ENCODE data around the gene RBM25.
"Not testable (repeated sequence)": the region's sequence is repeated elsewhere in the genome, so short reads cannot be mapped to it uniquely, and the experiment has no call there.

RBM25 gene

DNA sequence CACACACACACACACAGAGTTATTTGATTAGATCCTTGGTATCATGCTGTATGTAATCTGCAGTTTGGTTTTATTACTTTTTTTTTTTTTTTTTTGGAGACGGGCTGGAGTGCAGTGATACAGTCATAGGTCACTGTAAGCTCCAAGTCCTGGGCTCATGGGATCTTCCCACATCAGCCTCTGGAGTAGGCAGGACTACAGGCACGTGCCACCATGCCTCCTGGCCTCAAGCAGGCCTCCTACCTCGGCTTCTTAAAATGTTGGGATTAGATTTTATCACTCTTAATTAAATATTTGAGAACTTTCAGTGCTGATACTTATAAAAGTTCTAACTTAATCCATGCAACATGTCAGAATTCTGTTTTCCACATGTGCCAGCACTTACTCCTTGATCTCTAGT lies 46.7 kb downstream of the RBM25 start:
- DNase-seq: no peak

DNA sequence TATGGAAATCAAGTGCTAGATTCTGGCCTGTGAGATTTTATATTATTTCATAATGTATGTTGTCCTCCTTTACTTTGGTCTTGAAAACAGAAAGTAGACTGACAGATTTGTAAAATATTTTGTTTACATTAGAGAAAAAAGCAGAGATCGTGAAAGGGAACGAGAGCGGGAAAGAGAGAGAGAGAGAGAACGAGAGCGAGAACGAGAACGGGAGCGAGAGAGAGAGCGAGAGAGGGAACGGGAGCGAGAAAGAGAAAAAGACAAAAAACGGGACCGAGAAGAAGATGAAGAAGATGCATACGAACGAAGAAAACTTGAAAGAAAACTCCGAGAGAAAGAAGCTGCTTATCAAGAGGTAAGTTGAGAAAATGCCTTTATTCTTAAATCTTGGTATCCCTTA lies 47.4 kb downstream of the RBM25 start:
- DNase-seq: no peak

DNA sequence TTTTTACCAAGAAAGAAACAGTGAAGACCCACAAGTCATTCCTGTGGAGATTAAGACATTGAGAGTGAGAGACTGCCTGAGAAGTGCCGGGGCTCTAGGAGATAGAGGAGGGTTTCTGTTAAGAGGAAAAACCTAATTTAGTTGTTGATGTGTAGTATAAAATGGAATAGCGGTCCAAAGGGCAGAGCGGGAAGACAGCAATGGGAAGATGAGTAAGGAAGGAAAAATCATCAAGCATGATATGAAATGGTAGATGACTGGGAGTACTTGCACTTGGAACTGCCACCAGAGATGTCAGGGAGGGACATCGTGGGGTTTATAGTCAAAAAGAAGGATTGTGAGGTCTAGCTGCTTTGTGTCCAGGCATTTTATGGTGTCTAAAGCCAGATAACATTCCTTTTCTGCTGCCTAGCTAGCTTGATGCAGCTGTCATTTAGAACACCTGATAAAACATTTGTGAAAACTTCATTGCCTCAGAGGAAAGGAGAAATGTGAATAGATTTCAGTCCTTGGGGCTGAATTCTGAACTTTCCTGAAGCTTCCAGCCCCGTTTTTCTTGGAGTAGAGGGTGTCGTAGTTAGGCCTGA lies 57.8 kb downstream of the RBM25 start:
- DNase-seq: no peak

DNA sequence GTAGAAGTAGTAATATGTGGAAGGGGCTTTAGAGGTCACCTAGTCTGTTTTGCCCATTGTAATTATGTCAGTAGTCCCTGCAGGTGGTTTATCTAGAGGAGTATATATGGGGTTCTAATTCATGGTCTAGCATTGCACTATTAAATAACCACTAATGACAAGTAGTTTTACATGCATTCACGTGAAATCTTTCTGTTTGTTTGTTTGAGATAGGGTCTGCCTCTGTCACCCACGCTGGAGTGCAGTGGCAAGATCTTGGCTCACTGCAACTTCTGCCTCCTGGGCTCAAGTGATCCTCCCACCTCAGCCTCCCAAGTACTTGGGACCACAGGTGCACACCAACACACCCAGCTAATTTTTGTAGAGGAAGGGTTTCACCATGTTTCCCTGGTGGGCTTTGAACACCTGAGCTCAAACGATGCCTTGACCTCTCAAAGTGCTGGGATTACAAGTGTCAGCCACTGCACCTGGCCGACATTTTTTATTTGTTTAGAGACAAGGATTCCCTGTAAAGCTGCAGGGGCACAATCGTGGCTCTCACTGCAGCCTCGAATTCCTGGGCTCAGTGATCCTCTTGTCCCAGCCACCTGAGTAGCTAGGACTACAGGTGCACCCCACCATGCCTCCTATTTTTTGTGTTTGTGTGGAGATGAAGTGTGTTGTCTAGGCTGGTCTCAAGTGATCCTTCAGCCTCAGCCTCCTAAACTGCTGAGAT lies 66.0 kb downstream of the RBM25 start:
- DNase-seq: no peak

DNA sequence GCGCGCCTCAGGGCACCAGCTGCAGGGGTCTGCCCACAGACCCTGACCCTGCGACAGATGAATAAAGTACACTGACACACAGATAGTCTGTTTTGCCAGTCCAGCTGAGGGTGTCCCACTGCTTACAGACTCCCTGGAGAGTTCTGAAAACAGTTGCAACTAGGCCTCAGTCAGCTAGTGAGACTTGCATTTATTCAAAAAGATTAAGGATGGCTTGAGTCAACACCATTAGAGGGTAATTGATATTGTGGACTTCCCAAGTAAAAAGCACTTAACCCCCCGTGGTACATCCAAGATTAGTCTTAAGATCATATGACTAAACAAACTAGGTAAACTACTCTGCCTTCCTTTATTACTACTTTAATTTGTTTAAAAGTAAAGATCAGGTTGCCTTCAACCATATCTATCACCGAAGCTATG lies 66.8 kb downstream of the RBM25 start:
- no peak for DNase-seq

DNA sequence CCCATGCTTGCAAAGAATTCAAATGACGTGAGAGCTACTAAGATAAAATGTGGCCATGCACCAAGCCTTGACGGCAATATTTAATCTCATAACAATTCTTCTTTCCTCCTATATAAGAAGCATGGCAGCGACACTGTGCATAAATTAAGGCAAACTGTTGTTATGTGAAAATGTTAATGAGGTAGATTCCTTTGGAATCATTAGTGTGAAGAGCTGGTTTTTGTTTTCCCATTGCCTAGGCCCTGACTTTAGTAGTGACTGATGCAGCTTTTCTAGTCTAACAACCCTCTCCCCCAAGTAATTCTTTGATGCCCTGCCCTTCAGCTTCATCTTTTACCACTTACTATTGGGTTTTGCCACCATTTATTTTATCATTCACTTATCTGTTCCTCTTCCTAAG lies 67.4 kb downstream of the RBM25 start:
- no peak for DNase-seq

DNA sequence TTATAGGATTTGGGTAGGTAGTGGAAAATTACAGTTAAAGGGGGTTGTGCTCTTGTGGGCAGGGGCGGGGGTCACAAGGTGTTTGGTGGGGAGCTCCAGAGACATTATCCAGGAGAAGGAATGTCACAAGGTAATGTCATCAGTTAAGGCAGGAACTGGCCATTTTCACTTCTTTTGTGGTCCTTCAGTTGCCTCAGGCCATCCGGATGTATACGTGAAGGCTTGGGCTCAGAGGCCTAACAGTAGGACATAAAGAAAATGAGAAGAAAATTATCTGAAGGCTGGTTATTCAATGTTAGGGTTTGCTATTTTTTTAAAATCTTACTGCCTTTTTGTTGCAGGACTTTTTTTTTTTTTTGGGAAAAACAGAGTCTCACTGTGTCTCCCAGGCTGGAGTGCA lies 75.5 kb downstream of the RBM25 start:
- DNase-seq: no peak

DNA sequence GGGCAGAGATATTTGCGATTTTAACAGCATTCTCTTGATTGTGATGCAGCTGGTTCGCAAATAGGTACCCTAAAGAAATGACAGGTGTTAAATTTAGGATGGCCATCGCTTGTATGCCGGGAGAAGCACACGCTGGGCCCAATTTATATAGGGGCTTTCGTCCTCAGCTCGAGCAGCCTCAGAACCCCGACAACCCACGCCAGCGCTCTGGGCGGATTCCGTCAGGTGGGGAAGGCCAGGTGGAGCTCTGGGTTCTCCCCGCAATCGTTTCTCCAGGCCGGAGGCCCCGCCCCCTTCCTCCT lies 77.7 kb downstream of the RBM25 start:
- DNase-seq: no peak

DNA sequence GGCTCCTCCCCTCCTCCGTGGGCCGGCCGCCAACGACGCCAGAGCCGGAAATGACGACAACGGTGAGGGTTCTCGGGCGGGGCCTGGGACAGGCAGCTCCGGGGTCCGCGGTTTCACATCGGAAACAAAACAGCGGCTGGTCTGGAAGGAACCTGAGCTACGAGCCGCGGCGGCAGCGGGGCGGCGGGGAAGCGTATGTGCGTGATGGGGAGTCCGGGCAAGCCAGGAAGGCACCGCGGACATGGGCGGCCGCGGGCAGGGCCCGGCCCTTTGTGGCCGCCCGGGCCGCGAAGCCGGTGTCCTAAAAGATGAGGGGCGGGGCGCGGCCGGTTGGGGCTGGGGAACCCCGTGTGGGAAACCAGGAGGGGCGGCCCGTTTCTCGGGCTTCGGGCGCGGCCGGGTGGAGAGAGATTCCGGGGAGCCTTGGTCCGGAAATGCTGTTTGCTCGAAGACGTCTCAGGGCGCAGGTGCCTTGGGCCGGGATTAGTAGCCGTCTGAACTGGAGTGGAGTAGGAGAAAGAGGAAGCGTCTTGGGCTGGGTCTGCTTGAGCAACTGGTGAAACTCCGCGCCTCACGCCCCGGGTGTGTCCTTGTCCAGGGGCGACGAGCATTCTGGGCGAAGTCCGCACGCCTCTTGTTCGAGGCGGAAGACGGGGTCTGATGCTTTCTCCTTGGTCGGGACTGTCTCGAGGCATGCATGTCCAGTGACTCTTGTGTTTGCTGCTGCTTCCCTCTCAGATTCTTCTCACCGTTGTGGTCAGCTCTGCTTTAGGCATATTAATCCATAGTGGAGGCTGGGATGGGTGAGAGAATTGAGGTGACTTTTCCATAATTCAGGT lies 78.3 kb downstream of the RBM25 start, which contains the start of gene PSEN1:
TSS of gene PSEN1 (plus strand) at position 121 of the 839 bp plus-strand sequence. CDS start 11,513 bp downstream, outside the sequence.
- DNase-seq: peak; percentile 99

DNA sequence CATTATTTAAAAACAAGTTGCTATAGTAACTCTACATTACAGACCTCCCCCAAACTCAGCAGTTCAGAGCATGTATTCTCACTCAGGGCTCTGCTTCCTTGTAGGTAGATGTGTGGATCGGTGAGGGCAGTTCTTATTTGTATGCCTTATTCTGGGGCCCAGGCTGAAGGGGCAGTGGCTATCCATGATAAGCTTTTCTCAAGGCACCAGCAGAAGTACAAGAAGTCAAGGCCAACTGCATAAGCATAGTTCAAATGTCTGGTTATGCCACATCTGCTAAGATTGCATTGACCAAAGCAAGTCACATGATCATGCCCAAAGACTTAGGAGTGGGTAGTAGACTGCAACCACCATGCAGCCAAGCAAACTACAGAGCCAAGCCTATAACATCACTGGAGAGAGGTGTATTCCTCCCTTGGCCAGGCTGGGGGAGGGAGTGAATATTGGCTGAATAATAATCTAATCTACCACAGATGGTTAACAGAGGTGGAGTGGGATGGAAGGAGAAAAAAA lies 82.5 kb downstream of the RBM25 start:
- no peak for DNase-seq

DNA sequence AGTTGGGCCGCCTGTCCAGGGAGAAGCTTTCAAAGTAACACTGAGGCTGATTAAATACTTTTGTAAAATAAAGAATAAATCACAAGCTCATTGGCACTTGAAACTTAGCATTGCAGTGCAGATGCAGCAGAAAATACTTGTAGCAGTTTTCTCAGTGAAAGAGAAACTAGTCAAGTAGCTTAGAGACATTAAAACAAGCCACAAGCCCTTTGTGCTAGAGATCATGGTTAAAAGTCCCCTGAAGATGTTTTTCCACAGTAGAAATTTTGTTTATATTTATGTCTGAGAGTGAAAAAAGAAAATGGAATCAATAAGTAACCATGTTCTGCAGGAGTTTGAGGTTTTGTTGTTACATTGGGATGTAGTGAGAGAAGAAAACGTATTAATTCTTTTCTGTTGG lies 83.9 kb downstream of the RBM25 start:
- no peak for DNase-seq

DNA sequence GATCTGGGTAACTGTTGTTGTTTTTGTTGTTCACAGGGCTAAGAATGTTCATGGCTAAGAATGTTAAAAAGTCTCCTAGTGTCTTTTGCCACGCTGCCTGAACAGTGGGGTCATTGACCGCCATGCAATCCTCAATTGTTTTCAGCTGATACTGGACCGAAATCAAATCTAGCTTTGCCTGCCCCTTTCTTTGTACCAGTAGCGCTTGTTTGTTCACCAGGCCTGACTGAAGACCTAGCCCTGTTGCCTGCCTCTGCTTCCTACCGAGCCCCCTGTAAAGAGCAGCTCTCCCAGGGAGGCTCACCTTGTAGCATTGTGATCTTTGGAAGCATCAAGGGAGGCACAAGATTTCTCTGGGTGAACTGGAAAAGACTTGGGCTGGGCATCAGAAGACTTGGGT lies 84.7 kb downstream of the RBM25 start:
- DNase-seq: no peak

DNA sequence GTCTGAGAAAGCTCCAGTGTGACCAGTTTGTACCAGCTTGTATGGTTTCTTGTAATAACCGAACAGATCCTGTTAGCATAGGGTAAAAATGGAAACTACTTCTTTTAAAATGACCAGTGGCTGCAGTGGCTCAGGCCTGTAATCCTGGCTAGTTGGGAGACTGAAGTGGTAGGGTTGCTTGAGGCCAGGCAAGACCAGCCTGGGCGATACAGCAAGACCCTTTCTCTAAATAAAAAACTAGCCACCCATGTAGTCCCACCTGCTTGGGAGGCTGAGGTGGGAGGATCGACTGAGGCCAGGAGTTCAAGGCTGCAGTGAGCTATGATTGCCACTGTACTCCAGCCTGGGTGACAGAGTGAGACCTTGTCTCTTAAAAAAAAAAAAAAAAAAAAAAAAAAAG lies 85.3 kb downstream of the RBM25 start:
- DNase-seq: no peak

DNA sequence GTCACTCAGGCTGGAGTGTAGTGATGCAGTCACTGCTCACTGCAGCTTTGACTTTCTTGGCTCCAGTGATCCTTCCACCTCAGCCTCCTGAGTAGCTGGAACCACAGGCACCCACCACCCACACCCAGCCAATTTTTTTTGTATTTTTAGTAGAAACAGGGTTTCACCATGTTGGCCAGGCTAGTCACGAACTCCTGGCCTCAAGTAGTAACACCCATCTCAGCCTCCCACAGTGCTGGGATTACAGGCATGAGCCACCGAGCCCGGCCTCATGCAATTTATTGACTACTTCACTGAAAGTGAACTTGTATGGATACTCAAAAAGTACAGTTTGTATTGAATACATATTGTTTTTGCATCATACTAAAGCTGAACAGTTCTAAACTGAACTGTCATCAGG lies 87.0 kb downstream of the RBM25 start:
- no peak for DNase-seq

DNA sequence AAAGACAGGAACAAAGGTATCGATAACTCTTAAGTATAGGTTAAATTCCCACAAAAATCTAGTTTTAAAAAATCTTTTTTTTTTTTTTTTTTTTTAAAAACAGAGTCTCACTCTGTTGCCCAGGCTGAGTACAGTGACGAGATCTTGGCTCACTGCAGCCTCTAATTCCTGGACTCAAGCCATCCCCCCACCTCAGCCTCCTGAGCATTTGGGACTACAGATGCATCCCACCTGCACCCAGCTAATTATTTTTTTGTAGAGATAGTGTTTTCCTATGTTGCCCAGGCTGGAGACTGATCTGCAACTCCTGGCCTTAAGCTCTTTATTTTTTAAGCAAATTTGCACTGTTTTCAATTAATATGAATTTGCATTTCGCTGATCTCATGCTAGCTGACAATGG lies 87.8 kb downstream of the RBM25 start:
- DNase-seq: no peak

DNA sequence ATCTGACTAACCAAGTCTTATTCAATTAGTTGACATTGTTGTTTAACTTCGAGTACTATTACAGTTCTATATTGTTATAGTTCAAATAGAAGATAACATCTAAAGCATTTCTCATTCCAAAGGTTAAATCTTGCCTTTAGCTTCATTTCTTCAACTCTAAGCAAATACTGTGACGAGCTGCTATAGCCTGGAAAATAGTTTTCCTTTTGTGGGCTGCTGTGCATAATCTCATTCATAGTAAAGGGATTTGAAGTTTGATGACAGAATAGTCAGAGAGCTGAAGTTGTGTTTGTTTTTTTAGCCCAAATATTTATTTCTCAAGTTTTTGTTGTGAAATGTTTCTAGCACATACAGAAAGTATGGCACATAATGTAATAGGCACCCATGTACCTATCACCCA lies 91.4 kb downstream of the RBM25 start:
- no peak for DNase-seq

DNA sequence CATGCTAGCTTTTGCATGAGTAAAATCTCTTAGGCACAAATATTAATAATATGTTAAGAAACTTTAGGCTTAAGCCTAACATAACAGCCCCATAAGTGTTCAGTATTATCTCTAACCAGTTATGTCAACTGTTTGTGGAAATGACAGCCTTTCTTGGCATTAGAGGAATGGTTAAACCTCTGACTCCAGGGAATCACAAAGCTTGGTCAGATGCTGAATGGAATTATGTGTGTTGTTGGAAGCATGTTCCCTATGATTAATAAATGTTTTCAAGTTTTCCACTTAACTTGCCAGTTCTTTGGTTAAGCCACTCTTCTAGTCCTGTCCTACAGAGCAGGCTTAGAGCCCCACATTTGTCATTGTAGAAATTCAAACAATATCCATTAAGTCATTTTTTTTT lies 94.9 kb downstream of the RBM25 start:
- DNase-seq: no peak

DNA sequence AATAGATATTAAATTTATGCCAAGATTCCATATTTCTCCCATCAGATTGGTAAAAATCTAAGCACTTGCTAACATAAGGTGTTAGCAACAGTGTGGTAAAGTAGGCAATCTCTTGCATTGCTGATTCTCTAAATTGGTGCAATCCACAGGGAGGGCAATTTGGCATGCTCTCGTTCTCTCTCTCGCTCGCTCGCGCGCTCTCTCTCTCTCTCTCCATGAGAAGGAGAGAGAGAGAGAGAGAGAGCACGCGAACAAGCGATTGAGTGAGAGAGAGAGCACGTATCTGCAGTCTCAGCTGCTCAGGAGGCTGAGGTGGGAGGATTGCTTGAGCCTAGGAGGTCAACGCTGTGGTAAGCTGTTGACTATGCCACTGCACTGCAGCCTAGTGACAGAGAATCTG lies 103.9 kb downstream of the RBM25 start:
- DNase-seq: no peak

DNA sequence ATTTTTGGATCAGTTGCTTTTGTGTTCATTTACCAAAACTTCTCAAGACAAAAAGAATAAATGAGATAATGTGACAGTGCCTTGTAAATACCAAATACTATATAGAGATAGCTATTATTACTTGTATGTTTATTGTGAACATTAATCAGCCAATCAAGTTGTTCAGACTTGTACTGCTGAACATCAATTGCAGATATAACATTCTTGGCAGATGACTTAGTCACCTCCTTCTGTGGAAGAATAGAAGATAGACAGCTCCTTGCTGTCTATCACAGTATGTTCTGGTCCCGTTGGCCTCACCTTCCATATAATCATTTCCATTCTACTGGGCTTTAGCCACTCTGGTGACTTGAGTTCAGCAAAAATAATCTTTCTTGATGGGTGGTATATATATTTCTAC lies 108.1 kb downstream of the RBM25 start:
- no peak for DNase-seq

DNA sequence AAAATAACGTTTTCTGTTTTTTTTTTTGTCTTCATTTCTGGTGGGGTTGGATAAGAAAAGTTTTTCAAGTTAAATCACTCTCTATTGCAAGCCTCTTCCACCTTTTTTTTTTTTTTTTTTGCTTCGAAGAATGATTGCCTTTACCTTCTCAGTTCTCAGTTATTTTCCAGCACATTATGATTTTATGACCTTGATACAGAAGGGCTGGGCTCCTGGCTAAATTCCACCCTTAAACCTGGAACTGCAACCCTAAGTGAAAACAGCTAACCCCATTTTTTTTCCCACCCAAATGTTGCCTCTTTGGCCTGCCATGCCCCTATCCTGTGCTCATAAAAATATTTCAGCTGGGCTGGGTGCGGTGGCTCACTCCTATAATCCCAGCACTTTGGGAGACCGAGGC lies 109.4 kb downstream of the RBM25 start:
- DNase-seq: no peak

DNA sequence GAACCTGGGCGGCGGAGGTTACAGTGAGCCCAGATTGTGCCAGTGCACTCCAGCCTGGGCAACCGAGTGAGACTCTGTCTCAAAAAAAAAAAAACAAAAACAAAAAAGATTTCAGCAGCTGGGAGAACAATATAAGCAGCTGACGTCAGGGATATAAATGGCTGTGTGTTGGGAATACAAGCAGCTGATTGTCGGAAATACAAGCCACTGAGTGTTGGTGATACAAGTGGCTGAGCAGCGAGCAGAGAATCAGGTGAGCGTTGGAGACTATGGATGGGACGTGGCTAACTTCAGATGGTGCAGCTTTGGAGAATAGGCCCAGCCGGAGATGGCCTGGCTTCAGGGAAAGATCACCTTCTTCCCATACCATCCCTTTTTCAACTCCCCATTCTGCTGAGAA lies 109.9 kb downstream of the RBM25 start:
- no peak for DNase-seq

DNA sequence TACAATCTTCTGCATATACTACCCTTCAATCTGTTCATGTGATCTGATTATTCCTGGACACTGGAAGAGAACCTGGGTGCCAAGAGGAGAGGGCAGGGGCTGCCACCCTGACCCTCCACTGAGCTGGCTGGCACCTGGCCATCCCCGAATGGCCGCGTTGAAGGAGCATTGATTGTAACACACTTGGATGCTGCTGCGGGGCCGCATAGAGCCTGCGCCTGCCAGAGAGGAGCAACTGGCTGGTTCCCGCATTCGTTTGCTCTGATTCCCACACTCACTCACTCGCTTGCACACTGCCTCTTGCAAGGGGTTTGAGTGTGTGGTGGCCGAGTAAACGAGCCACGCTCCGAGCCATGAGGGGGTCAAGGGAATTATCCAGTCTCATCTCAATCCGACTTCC lies 110.4 kb downstream of the RBM25 start:
- no peak for DNase-seq

DNA sequence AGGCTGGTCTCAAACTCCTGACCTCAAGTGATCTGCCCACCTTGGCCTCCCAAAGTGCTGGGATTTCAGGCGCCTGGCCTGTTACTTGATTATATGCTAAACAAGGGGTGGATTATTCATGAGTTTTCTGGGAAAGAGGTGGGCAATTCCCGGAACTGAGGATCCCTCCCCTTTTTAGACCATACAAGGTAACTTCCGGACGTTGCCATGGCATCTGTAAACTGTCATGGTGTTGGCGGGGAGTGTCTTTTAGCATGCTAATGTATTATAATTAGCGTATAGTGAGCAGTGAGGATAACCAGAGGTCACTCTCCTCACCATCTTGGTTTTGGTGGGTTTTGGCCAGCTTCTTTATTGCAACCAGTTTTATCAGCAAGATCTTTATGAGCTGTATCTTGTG lies 111.5 kb downstream of the RBM25 start:
- DNase-seq: not testable (repeated sequence)

DNA sequence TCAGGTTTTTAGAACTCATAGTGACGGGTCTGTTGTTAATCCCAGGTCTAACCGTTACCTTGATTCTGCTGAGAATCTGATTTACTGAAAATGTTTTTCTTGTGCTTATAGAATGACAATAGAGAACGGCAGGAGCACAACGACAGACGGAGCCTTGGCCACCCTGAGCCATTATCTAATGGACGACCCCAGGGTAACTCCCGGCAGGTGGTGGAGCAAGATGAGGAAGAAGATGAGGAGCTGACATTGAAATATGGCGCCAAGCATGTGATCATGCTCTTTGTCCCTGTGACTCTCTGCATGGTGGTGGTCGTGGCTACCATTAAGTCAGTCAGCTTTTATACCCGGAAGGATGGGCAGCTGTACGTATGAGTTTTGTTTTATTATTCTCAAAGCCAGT lies 112.4 kb downstream of the RBM25 start:
- DNase-seq: no peak

All from activated T-cell treated with anti-CD3 and anti-CD28 coated beads, Interleukin-2, amount 50 U/mL, for 48 hours (primary cell).